Naive thymus-derived CD4-positive, alpha-beta T cell (primary cell): Measurements from ENCODE around the gene PRMT9. TPM values are rescaled to one million over a fixed set of nuclear protein-coding genes. Genes with fewer than 3 reads are reported as not detected.

ENCODE experiments used
- ATAC-seq: fragments of 150-1000 bp; cut with Tn5 transposase; 2 replicates; pipeline ENCODE4 v1.10.0; 2021; ENCODE audit warnings: mild to moderate bottlenecking, moderate library complexity
- CTCF ChIA-PET: fragments of 350-600 bp; sonication (Branson Sonifier 250); formaldehyde crosslinking; loops from one replicate; lab custom pipeline; 2021; ENCODE audit warnings: antibody characterized with exemption; lab: Charles Lee
- POLR2A ChIA-PET: fragments of 350-600 bp; sonication (Branson Sonifier 250); formaldehyde crosslinking; loops from one replicate; lab custom pipeline; 2021; ENCODE audit warnings: antibody characterized with exemption, inconsistent platforms; lab: Charles Lee
- DNase-seq, 9 donors: peaks; one replicate each; pipeline versions ENCODE4 v3.0.0 to v3.0.0-alpha.2; 2020 to 2022; ENCODE audit warnings: mixed read lengths in 1 of 9
- H3K27ac ChIP-seq: one replicate; pipeline ENCODE4 v1.7.0; 2013; ENCODE audit warnings: mild to moderate bottlenecking, low read depth, low read length, moderate library complexity
- H3K27me3 ChIP-seq, 2 donors: one replicate each; pipeline ENCODE4 v1.7.0; 2013; ENCODE audit warnings: low read length in 2 of 2, mild to moderate bottlenecking in 2 of 2, moderate library complexity in 2 of 2; ENCODE audit not compliant: control insufficient read depth in 2 of 2, insufficient read depth in 2 of 2
- H3K36me3 ChIP-seq, 3 experiments: 1 replicate in 2 of 3; 2 replicates in 1 of 3; pipeline ENCODE4 v1.7.0; 2013; ENCODE audit warnings: low read length in 3 of 3, mild to moderate bottlenecking in 3 of 3, moderate library complexity in 1 of 3; ENCODE audit not compliant: insufficient read depth in 3 of 3, control insufficient read depth in 2 of 3
- H3K4me1 ChIP-seq, 2 donors: one replicate each; pipeline ENCODE4 v1.7.0; 2013; ENCODE audit warnings: low read length in 2 of 2, mild to moderate bottlenecking in 2 of 2, moderate library complexity in 1 of 2; ENCODE audit not compliant: control insufficient read depth in 2 of 2, insufficient read depth in 2 of 2
- H3K4me3 ChIP-seq: 2 replicates; pipeline ENCODE4 v1.7.0; 2013; ENCODE audit warnings: mild to moderate bottlenecking, low read length
- H3K9me3 ChIP-seq, 3 experiments: 1 replicate in 2 of 3; 2 replicates in 1 of 3; pipeline ENCODE4 v1.7.0; 2013; ENCODE audit warnings: low read length in 3 of 3; ENCODE audit not compliant: control insufficient read depth in 2 of 3
- H3K27ac Mint-ChIP-seq, 9 donors: one replicate each; pipeline ENCODE4 v1.8.0; 2020 to 2022; ENCODE audit warnings: mixed read lengths in 9 of 9, mild to moderate bottlenecking in 8 of 9, moderate library complexity in 5 of 9, inconsistent platforms in 2 of 9
- H3K27me3 Mint-ChIP-seq, 5 donors: one replicate each; pipeline ENCODE4 v1.8.0; 2021 to 2022; ENCODE audit warnings: mixed read lengths in 5 of 5, mild to moderate bottlenecking in 1 of 5
- H3K36me3 Mint-ChIP-seq, 5 donors: one replicate each; pipeline ENCODE4 v1.8.0; 2020 to 2022; ENCODE audit warnings: mixed read lengths in 5 of 5, mild to moderate bottlenecking in 3 of 5, inconsistent platforms in 1 of 5
- H3K4me1 Mint-ChIP-seq, 7 donors: one replicate each; pipeline ENCODE4 v1.8.0; 2020 to 2022; ENCODE audit warnings: mixed read lengths in 7 of 7, mild to moderate bottlenecking in 3 of 7, inconsistent platforms in 1 of 7
- H3K4me3 Mint-ChIP-seq, 10 donors: one replicate each; pipeline ENCODE4 v1.8.0; 2020 to 2022; ENCODE audit warnings: mild to moderate bottlenecking in 10 of 10, mixed read lengths in 10 of 10, moderate library complexity in 6 of 10, inconsistent platforms in 2 of 10
- H3K9me3 Mint-ChIP-seq, 11 donors: one replicate each; pipeline ENCODE4 v1.8.0; 2020 to 2022; ENCODE audit warnings: mixed read lengths in 11 of 11, mild to moderate bottlenecking in 4 of 11, inconsistent platforms in 1 of 11, moderate library complexity in 1 of 11
- intact Hi-C, 2 donors: fragments of 100-400 bp; cut with micrococcal nuclease; formaldehyde crosslinking; loops; one replicate each; pipeline ENCODE4 v1.15.1; 2023
- polyA plus RNA-seq, 2 donors: library from polyadenylated mRNA; unstranded; fragments of 300-500 nt; fragmentation: Illumina TruSeq; gene quantifications; one replicate each; pipeline ENCODE4 v1.2.3, GENCODE V29; 2021
- total RNA-seq, 6 experiments: library from RNA in 5 of 6; stranded (reverse) in 5 of 6; gene quantifications; 1 replicate in 5 of 6; 2 replicates in 1 of 6; pipeline ENCODE4 v1.2.3 and lab custom pipeline; 2021 to 2026

PRMT9 gene
- total and polyA plus RNA-seq, 7 experiments from 2014 or later: 4.7 to 15.9 (median 10.1) TPM

- no peaks in the 10 kb centered on the region for H3K27me3 ChIP-seq
- intact Hi-C loops: no loop called here
- CTCF ChIA-PET: no interaction called here
- Mint-ChIP-seq H3K27me3 (peaks cover 0 to 2% (median 0%) of the 10 kb centered on the region in 5 donors), H3K4me1 (peaks cover 26 to 62% (median 49%) of the 10 kb centered on the region in 7 donors), H3K36me3 (peaks cover 17 to 38% (median 27%) of the 10 kb centered on the region in 5 donors), H3K9me3 (no peaks in the 10 kb centered on the region), H3K27ac (peak overlapping the region in 1 of 9 donors; percentile 77), H3K4me3 (peak overlapping the region; percentile 27 to 97 (median 76))
- peaks cover 21 to 30% of the 10 kb centered on the region in 2 donors for H3K4me1 ChIP-seq
- no peak overlapping the region for H3K27ac ChIP-seq
- ATAC-seq (no peak), DNase-seq (no peak)
- POLR2A ChIA-PET: no interaction called here
- H3K9me3 ChIP-seq: no peaks in the 10 kb centered on the region
- no peak overlapping the region for H3K4me3 ChIP-seq
- H3K36me3 ChIP-seq: peaks cover 0 to 12% (median 9%) of the 10 kb centered on the region in 3 experiments
Measured at GRCh38 chr4:147620315-147620714, 63.6 kb downstream of the PRMT9 start.

GRCh38 chr4:147617841-147618691 lies 65.9 kb downstream of the PRMT9 start:
- ChIA-PET CTCF (interaction anchor here (1.4 kb wide), 1 partner anchor 249 kb away, joined by 5 read pairs; no protein-coding TSS in a partner anchor), POLR2A (interaction anchor here (0.6 to 3.8 kb wide), 9 partner anchors 9 to 824 kb away, joined by 3 to 39 read pairs (median 5); partner anchors contain the start of genes ARHGAP10, NR3C2 and PRMT9)
- no peak for ATAC-seq
- intact Hi-C loops: loop anchor here (1.0 to 10.0 kb wide), 14 partner anchors 66 to 2003 kb away; partner anchors contain the start of genes ARHGAP10 (in 2 of the 2), MMAA (in 2 of the 2), NR3C2 (in 2 of the 2) and PRMT9 (in 2 of the 2)
- peaks cover 21 to 30% of the 10 kb centered on the region in 2 donors for H3K4me1 ChIP-seq
- DNase-seq: peak in 2 of 9 donors; percentile 5 to 8
- H3K36me3 ChIP-seq: no peaks in the 10 kb centered on the region
- Mint-ChIP-seq H3K9me3 (no peaks in the 10 kb centered on the region), H3K27me3 (peaks cover 0 to 20% (median 4%) of the 10 kb centered on the region in 5 donors), H3K36me3 (peaks cover 8 to 24% (median 21%) of the 10 kb centered on the region in 5 donors), H3K4me3 (peak overlapping the region; percentile 86 to 98 (median 94)), H3K4me1 (peaks cover 21 to 55% (median 40%) of the 10 kb centered on the region in 7 donors), H3K27ac (peak overlapping the region; percentile 92 to 99 (median 95))
- peak overlapping the region; percentile 87 for H3K27ac ChIP-seq
- no peaks in the 10 kb centered on the region for H3K27me3 ChIP-seq
- peak overlapping the region; percentile 89 for H3K4me3 ChIP-seq
- H3K9me3 ChIP-seq: no peaks in the 10 kb centered on the region

- H3K4me3 ChIP-seq: peak within 1 kb of the TSS; percentile 89
- ATAC-seq (peak; percentile 97), DNase-seq (peak; percentile 97 to 99 (median 98))
- H3K4me1 Mint-ChIP-seq: peaks cover 21 to 48% (median 33%) of the 10 kb centered on the region in 7 donors
- no peaks in the 10 kb centered on the region for H3K9me3 Mint-ChIP-seq
- H3K27ac ChIP-seq: peak within 1 kb of the TSS; percentile 87
- H3K4me3 Mint-ChIP-seq: peak within 1 kb of the TSS; percentile 86 to 98 (median 94)
- CTCF ChIA-PET: interaction anchor here (0.8 to 1.4 kb wide), 2 partner anchors 23 to 250 kb away, joined by 3 to 5 read pairs; no protein-coding TSS in a partner anchor
- no peaks in the 10 kb centered on the region for H3K27me3 ChIP-seq
- peaks cover 0 to 22% (median 4%) of the 10 kb centered on the region in 5 donors for H3K27me3 Mint-ChIP-seq
- peaks cover 21 to 30% of the 10 kb centered on the region in 2 donors for H3K4me1 ChIP-seq
- no peaks in the 10 kb centered on the region for H3K36me3 ChIP-seq
- H3K9me3 ChIP-seq: no peaks in the 10 kb centered on the region
- peaks cover 8 to 19% (median 14%) of the 10 kb centered on the region in 5 donors for H3K36me3 Mint-ChIP-seq
- intact Hi-C loops: loop anchor here (1.0 to 10.0 kb wide), 14 partner anchors 67 to 2003 kb away; partner anchors contain the start of genes ARHGAP10 (in 2 of the 2), MMAA (in 2 of the 2), NR3C2 (in 2 of the 2) and PRMT9 (in 2 of the 2)
- peak within 1 kb of the TSS; percentile 92 to 99 (median 95) for H3K27ac Mint-ChIP-seq
- POLR2A ChIA-PET: interaction anchor here (0.6 to 3.8 kb wide), 8 partner anchors 9 to 825 kb away, joined by 3 to 39 read pairs (median 6); partner anchors contain the start of genes ARHGAP10, NR3C2 and PRMT9
Measured at GRCh38 chr4:147617173-147617840, 66.7 kb downstream of the PRMT9 start, which contains the start of gene TMEM184C. TSS of gene TMEM184C (plus strand) at chr4:147617397. CDS start at chr4:147617957, 560 bp downstream.

- Histone ChIP-seq H3K4me1 (peaks cover 21 to 30% of the 10 kb centered on the region in 2 donors), H3K4me3 (peak overlapping the region; percentile 89), H3K27ac (peak overlapping the region; percentile 87), H3K9me3 (no peaks in the 10 kb centered on the region), H3K27me3 (no peaks in the 10 kb centered on the region), H3K36me3 (no peaks in the 10 kb centered on the region)
- CTCF ChIA-PET: interaction anchor here (0.8 to 1.4 kb wide), 2 partner anchors 24 to 250 kb away, joined by 3 to 5 read pairs; no protein-coding TSS in a partner anchor
- ATAC-seq (peak; percentile 0), DNase-seq (no peak)
- no peaks in the 10 kb centered on the region for H3K9me3 Mint-ChIP-seq
- POLR2A ChIA-PET: interaction anchor here (0.7 to 3.8 kb wide), 6 partner anchors 12 to 825 kb away, joined by 3 to 39 read pairs (median 8); partner anchors contain the start of genes ARHGAP10, NR3C2 and PRMT9
- peaks cover 0 to 26% (median 4%) of the 10 kb centered on the region in 5 donors for H3K27me3 Mint-ChIP-seq
- peak overlapping the region; percentile 92 to 99 (median 95) for H3K27ac Mint-ChIP-seq
- H3K4me1 Mint-ChIP-seq: peaks cover 21 to 44% (median 33%) of the 10 kb centered on the region in 7 donors
- peak overlapping the region; percentile 86 to 98 (median 94) for H3K4me3 Mint-ChIP-seq
- intact Hi-C loops: loop anchor here (1.0 to 10.0 kb wide), 14 partner anchors 67 to 2002 kb away; partner anchors contain the start of genes ARHGAP10 (in 2 of the 2), MMAA (in 2 of the 2), NR3C2 (in 2 of the 2) and PRMT9 (in 2 of the 2)
- peaks cover 8 to 19% (median 14%) of the 10 kb centered on the region in 5 donors for H3K36me3 Mint-ChIP-seq
Measured at GRCh38 chr4:147616849-147617172, 67.2 kb downstream of the PRMT9 start.

DNA sequence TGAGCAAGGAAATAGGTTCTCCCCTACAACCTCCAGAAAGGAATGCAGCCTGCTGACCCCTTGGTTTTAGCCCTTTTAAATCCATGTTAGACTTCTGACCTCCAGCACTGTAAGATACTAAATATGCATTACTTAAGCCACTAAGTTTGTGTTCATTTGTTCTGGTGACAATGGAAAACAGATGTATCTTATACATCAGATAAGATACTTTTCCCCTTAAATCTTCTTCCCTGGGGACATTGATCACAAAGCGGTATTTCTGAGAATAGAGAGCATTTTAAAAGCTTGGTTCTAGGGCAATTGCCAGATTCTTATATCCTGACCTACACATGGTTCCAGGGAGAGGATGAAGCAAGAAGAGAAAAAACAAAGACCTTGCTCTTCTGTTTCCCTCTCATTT lies 73.3 kb downstream of the PRMT9 start:
- Mint-ChIP-seq H3K9me3 (no peaks in the 10 kb centered on the region), H3K27me3 (peaks cover 0 to 39% (median 11%) of the 10 kb centered on the region in 5 donors), H3K27ac (no peak overlapping the region), H3K4me1 (no peaks in the 10 kb centered on the region), H3K36me3 (no peaks in the 10 kb centered on the region), H3K4me3 (no peak overlapping the region)
- POLR2A ChIA-PET: no interaction called here
- CTCF ChIA-PET: interaction anchor here (0.5 kb wide), 1 partner anchor 1573 kb away, joined by 3 read pairs; no protein-coding TSS in a partner anchor
- Histone ChIP-seq H3K4me3 (no peak overlapping the region), H3K36me3 (no peaks in the 10 kb centered on the region), H3K27me3 (no peaks in the 10 kb centered on the region), H3K9me3 (no peaks in the 10 kb centered on the region), H3K4me1 (no peaks in the 10 kb centered on the region), H3K27ac (no peak overlapping the region)
- no peak for ATAC-seq
- intact Hi-C loops: loop anchor here (10.0 kb wide), 3 partner anchors 764 to 1996 kb away; partner anchors contain the start of gene MMAA (in 1 of the 2)
- no peak for DNase-seq
